Loucy (cell line): Measurements from ENCODE around the gene STK11IP.

Experiments used
- H2AFZ ChIP-seq: fragments of 200-600 bp; sonication (generic); 2 replicates; pipeline ENCODE4 v1.6.0; 2016; ENCODE audit warnings: antibody characterized with exemption, mild to moderate bottlenecking, low read length, moderate library complexity
- H3F3A ChIP-seq: fragments of 200-600 bp; 2 replicates; pipeline ENCODE4 v1.6.0; 2016; ENCODE audit warnings: antibody characterized with exemption, low read depth, mild to moderate bottlenecking
- H3K27me3 ChIP-seq: fragments of 200-600 bp; sonication (generic); 2 replicates; pipeline ENCODE4 v1.6.1; 2014; ENCODE audit warnings: low read length, mild to moderate bottlenecking; ENCODE audit not compliant: insufficient read depth, poor library complexity, severe bottlenecking
- H3K36me3 ChIP-seq: fragments of 200-600 bp; sonication (generic); 2 replicates; pipeline ENCODE4 v1.6.1; 2016; ENCODE audit warnings: low read length; ENCODE audit not compliant: insufficient read depth
- H3K4me1 ChIP-seq: fragments of 200-600 bp; sonication (generic); 2 replicates; pipeline ENCODE4 v1.5.1; 2014; ENCODE audit warnings: low read length, mild to moderate bottlenecking; ENCODE audit not compliant: insufficient read depth, poor library complexity, severe bottlenecking
- H3K4me2 ChIP-seq: fragments of 200-600 bp; sonication (generic); 2 replicates; pipeline ENCODE4 v1.6.0; 2014; ENCODE audit warnings: antibody characterized with exemption, low read length, low read depth, mild to moderate bottlenecking; ENCODE audit not compliant: poor library complexity, severe bottlenecking
- H3K4me3 ChIP-seq: fragments of 200-600 bp; sonication (generic); 2 replicates; pipeline ENCODE4 v1.5.1; 2014; ENCODE audit warnings: low read length, mild to moderate bottlenecking, mixed read lengths; ENCODE audit not compliant: poor library complexity, severe bottlenecking
- H3K79me2 ChIP-seq: fragments of 200-600 bp; sonication (generic); 2 replicates; pipeline ENCODE4 v1.6.1; 2014; ENCODE audit warnings: low read length; ENCODE audit not compliant: insufficient read depth
- H3K9ac ChIP-seq: fragments of 200-600 bp; sonication (generic); 2 replicates; pipeline ENCODE4 v1.6.0; 2014; ENCODE audit warnings: mild to moderate bottlenecking, low read depth, low read length, moderate library complexity; ENCODE audit not compliant: poor library complexity, severe bottlenecking
- H3K9me2 ChIP-seq: fragments of 200-600 bp; sonication (generic); replicated peaks from 2 replicates; pipeline ENCODE4 v1.6.1; 2016; ENCODE audit warnings: low read depth, low read length, mixed read lengths
- H3K9me3 ChIP-seq: fragments of 200-600 bp; sonication (generic); 2 replicates; pipeline ENCODE4 v1.6.1; 2014; ENCODE audit warnings: mild to moderate bottlenecking, antibody characterized with exemption, low read length, low read depth; ENCODE audit not compliant: insufficient read depth
- H4K20me1 ChIP-seq: fragments of 200-600 bp; sonication (generic); 2 replicates; pipeline ENCODE4 v1.6.0; 2014; ENCODE audit warnings: antibody characterized with exemption, low read length, mild to moderate bottlenecking; ENCODE audit not compliant: insufficient read depth, poor library complexity, severe bottlenecking
- EZH2phosphoT487 ChIP-seq: fragments of 200-600 bp; IDR thresholded peaks from 2 replicates; pipeline ENCODE4 v1.6.1; 2018; ENCODE audit warnings: antibody characterized with exemption, mild to moderate bottlenecking, moderate library complexity, borderline replicate concordance
- TF ChIP-seq, protein P1 (sequence below): fragments of 200-600 bp; sonication (generic); conservative IDR thresholded peaks from 2 replicates; pipeline ENCODE4 v1.5.1; 2014; ENCODE audit warnings: mild to moderate bottlenecking, antibody characterized with exemption, low read length

Gene STK11IP

GRCh38 chr2:219551441-219552381, 45.9 kb upstream of the STK11IP start:
- H3K27me3 ChIP-seq, result no peaks in the 10 kb centered on the region
- no peak overlapping the region for H2AFZ ChIP-seq
- no peak overlapping the region for H3K9ac ChIP-seq
- H3K9me3 ChIP-seq, result no peaks in the 10 kb centered on the region
- no peaks in the 10 kb centered on the region for H3K9me2 ChIP-seq
- no peaks in the 10 kb centered on the region for H3K79me2 ChIP-seq
- H3K4me3 ChIP-seq, result no peak overlapping the region
- no peak overlapping the region for H3K4me2 ChIP-seq
- no peaks in the 10 kb centered on the region for H4K20me1 ChIP-seq
- no peaks in the 10 kb centered on the region for H3K36me3 ChIP-seq
- no peaks in the 10 kb centered on the region for H3K4me1 ChIP-seq
- no peaks in the 10 kb centered on the region for H3F3A ChIP-seq
- TF ChIP-seq, protein P1, sequence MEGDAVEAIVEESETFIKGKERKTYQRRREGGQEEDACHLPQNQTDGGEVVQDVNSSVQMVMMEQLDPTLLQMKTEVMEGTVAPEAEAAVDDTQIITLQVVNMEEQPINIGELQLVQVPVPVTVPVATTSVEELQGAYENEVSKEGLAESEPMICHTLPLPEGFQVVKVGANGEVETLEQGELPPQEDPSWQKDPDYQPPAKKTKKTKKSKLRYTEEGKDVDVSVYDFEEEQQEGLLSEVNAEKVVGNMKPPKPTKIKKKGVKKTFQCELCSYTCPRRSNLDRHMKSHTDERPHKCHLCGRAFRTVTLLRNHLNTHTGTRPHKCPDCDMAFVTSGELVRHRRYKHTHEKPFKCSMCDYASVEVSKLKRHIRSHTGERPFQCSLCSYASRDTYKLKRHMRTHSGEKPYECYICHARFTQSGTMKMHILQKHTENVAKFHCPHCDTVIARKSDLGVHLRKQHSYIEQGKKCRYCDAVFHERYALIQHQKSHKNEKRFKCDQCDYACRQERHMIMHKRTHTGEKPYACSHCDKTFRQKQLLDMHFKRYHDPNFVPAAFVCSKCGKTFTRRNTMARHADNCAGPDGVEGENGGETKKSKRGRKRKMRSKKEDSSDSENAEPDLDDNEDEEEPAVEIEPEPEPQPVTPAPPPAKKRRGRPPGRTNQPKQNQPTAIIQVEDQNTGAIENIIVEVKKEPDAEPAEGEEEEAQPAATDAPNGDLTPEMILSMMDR, result no peak
- TF ChIP-seq EZH2phosphoT487, result no peak

GRCh38 chr2:219552382-219553167, 45.1 kb upstream of the STK11IP start:
- Histone ChIP-seq H3K27me3 (no peaks in the 10 kb centered on the region), H3K4me3 (no peak overlapping the region), H4K20me1 (no peaks in the 10 kb centered on the region), H2AFZ (no peak overlapping the region), H3K4me2 (no peak overlapping the region), H3K4me1 (no peaks in the 10 kb centered on the region), H3K9me2 (no peaks in the 10 kb centered on the region), H3F3A (no peaks in the 10 kb centered on the region), H3K79me2 (no peaks in the 10 kb centered on the region), H3K9ac (no peak overlapping the region), H3K36me3 (no peaks in the 10 kb centered on the region), H3K9me3 (no peaks in the 10 kb centered on the region)
- no peak for TF ChIP-seq EZH2phosphoT487
- TF ChIP-seq, protein P1, result no peak

GRCh38 chr2:219553168-219553417, 44.6 kb upstream of the STK11IP start:
- H3K79me2 ChIP-seq, result no peaks in the 10 kb centered on the region
- no peak overlapping the region for H3K4me2 ChIP-seq
- H2AFZ ChIP-seq, result no peak overlapping the region

More at GRCh38 chr2:219553168-219553417, 44.6 kb upstream of the STK11IP start:
- no peaks in the 10 kb centered on the region for H3F3A ChIP-seq
- no peak overlapping the region for H3K4me3 ChIP-seq
- no peaks in the 10 kb centered on the region for H3K4me1 ChIP-seq
- H4K20me1 ChIP-seq, result no peaks in the 10 kb centered on the region
- TF ChIP-seq, protein P1, result no peak
- TF ChIP-seq EZH2phosphoT487, result no peak
- H3K9me2 ChIP-seq, result no peaks in the 10 kb centered on the region
- H3K9ac ChIP-seq, result no peak overlapping the region
- no peaks in the 10 kb centered on the region for H3K27me3 ChIP-seq
- H3K9me3 ChIP-seq, result no peaks in the 10 kb centered on the region
- no peaks in the 10 kb centered on the region for H3K36me3 ChIP-seq
